ENCODE data around the gene SEMA4G. TPM values are rescaled to one million over a fixed set of nuclear protein-coding genes. Genes with fewer than 3 reads are reported as not detected.

SEMA4G gene
- total and polyA plus RNA-seq, 2 of the 13 experiments (the other 11 are each of a cell fraction or from before 2014, with no cell fraction given) = 46.2 to 207 TPM

- TF ChIP-seq RBFOX2 (IDR thresholded peaks at IDR 0.05; ENCODE audit: low read depth, low read length) = peak; percentile 27; the same call in 1 of the 2 replicates
- TF ChIP-seq SAP130 (CRISPR knock-in tag; IDR thresholded peaks at IDR 0.05; ENCODE audit: low read depth) = 0 out of 2 replicates have a peak, but pooled peaks have one; percentile 5
- TF ChIP-seq RARA (CRISPR knock-in tag; IDR thresholded peaks at IDR 0.05) = 0 out of 2 replicates have a peak, but pooled peaks have one; percentile 1
- TF ChIP-seq TEAD3 (CRISPR knock-in tag; optimal IDR thresholded peaks at IDR 0.05; ENCODE audit: borderline replicate concordance) = peak; percentile 21
- peak; percentile 40 for TF ChIP-seq HNRNPK (IDR thresholded peaks at IDR 0.05; ENCODE audit: low read depth, low read length, poor library complexity, severe bottlenecking)
- peak; percentile 84; the same call in 1 of the 2 replicates for TF ChIP-seq ZC3H13 (CRISPR knock-in tag; IDR thresholded peaks at IDR 0.05)
These were observed 38.9 kb downstream of the SEMA4G start (continued) for GRCh38 chr10:101007915-101008822.

DNA sequence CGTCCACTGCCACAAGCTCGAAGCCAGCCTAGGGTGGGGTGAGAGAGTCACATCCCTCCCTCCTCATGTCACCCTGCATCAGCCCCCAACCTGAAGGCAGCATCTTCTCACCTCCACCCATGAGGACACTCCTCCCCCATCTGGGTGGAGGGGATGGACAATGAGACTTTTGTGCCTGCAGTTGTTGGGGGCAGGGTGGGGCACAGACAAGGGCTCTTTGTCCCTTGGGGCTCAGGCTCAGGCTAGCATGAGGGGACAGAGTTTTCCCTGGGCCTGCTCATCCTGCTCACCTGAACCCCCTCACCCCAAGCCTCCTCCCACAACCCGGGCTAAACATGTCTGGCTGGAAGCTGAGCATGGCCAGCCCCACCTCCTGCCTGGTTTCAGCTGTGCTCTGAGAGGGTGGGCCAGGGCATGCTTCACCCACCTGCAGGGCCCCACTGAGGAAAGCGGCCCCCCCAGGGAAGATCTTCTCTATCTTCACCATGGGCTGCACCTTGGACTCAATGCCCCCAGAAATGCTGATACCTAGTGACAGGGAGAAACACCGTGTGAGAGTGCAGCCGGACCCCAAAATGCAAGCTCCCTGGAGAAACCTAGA, 39.6 kb downstream of the SEMA4G start:
- H4K20me1 ChIP-seq (ENCODE audit: insufficient read depth, low read length) = no peaks in the 10 kb centered on the region
- ChIA-PET CTCF (ENCODE audit: low intra/inter-chr PET ratio, low total read pairs) (no interaction called here), POLR2A (interaction anchor here (0.8 to 7.1 kb wide), 3 partner anchors 9 to 24 kb away, joined by 3 to 124 read pairs (median 3); partner anchors contain the start of genes LZTS2, MRPL43 and TWNK)
- peaks cover 10 to 25% of the 10 kb centered on the region in 2 experiments; a peak in 4 of 5 replicates for H3K36me3 ChIP-seq (replicated peaks in 1 of 2; ENCODE audit: control insufficient read depth in 1 of 2, insufficient read depth in 2 of 2, low read length in 2 of 2)
- FAIRE-seq = peak; percentile 90
- intact Hi-C loops (cut with micrococcal nuclease; ENCODE audit: unreplicated experiment) = no loop called here
- no peaks in the 10 kb centered on the region for H3K27me3 ChIP-seq (ENCODE audit: control insufficient read depth in 1 of 2, insufficient read depth in 2 of 2, low read length in 2 of 2)
- H3K9me3 ChIP-seq (ENCODE audit: low read length) = no peaks in the 10 kb centered on the region
- BruUV-seq (replicated peaks) = no TSS peak
- peaks cover 69% of the 10 kb centered on the region for H3K4me1 ChIP-seq (ENCODE audit: insufficient read depth, low read length)
- H3K4me2 ChIP-seq (ENCODE audit: low read depth, low read length) = peak overlapping the region; percentile 61
- peak overlapping the region in 1 of 3 experiments; percentile 49; a peak in 1 of 6 replicates for H3K4me3 ChIP-seq (replicated peaks in 1 of 3; ENCODE audit: insufficient read depth in 1 of 3, low read depth in 2 of 3, low read length in 3 of 3)
- WGBS (ENCODE audit: low lambda C conversion rate) = 64% methylated on average over 3 of the region's 6 CpGs
- H3K27ac ChIP-seq (ENCODE audit: extremely low read length, insufficient read depth, low read length) = peak overlapping the region; percentile 73
- no peaks in the 10 kb centered on the region for H3K79me2 ChIP-seq (ENCODE audit: insufficient read depth, low read length)
- peak; percentile 94 for DNase-seq (ENCODE audit: low spot score)
- in situ Hi-C loops (cut with HindIII; ENCODE audit: extremely low pct_ligation_motif_present, low pct_unique_long_range_greater_than_20kb) = no loop called here
- peak; percentile 56 for ATAC-seq
- peak overlapping the region; percentile 43 for H3K9ac ChIP-seq (ENCODE audit: insufficient read depth, low read depth, low read length)
- no peak overlapping the region for H2AFZ ChIP-seq (ENCODE audit: low read length)
- TF ChIP-seq SNAPC5 (CRISPR knock-in tag; IDR thresholded peaks at IDR 0.05; ENCODE audit: borderline replicate concordance) (no peak), KDM1A (CRISPR knock-in tag; IDR thresholded peaks at IDR 0.05) (peak; percentile 75; the same call in 1 of the 2 replicates), REXO4 (CRISPR knock-in tag; IDR thresholded peaks at IDR 0.05; ENCODE audit: borderline replicate concordance) (no peak), NPAS2 (CRISPR knock-in tag; IDR thresholded peaks at IDR 0.05; ENCODE audit: borderline replicate concordance) (no peak), DZIP1 (CRISPR knock-in tag; IDR thresholded peaks at IDR 0.05) (no peak), ATF7-NPFF (CRISPR knock-in tag; IDR thresholded peaks at IDR 0.05; ENCODE audit: low read depth) (no peak)
